H1 (cell line): ENCODE measurements around the gene BCL7B. TPM values are rescaled to one million over a fixed set of nuclear protein-coding genes. Genes with fewer than 3 reads are reported as not detected.

ENCODE experiments used
- CHD7 ChIP-seq: fragments of 300-600 bp; sonication (generic); IDR thresholded peaks from 2 replicates; pipeline ENCODE4 v1.7.1; 2012; ENCODE audit warnings: low read length, moderate library complexity, mild to moderate bottlenecking, inconsistent platforms; ENCODE audit not compliant: insufficient replicate concordance
- FOSL1 ChIP-seq: IDR thresholded peaks from 2 replicates; pipeline ENCODE4 v1.6.1; 2011; ENCODE audit warnings: mild to moderate bottlenecking, low read depth, low read length, moderate library complexity; ENCODE audit not compliant: insufficient read depth
- KDM4A ChIP-seq: IDR thresholded peaks from one replicate; pipeline ENCODE4 v1.7.1; 2012; ENCODE audit warnings: low read depth, mild to moderate bottlenecking, moderate library complexity, low read length, inconsistent platforms; ENCODE audit not compliant: severe bottlenecking
- MAFK ChIP-seq: IDR thresholded peaks from 2 replicates; pipeline ENCODE4 v1.6.1; 2012; ENCODE audit warnings: low read depth, mild to moderate bottlenecking, improper control_type of control experiment, low read length
- NANOG ChIP-seq: IDR thresholded peaks from 2 replicates; pipeline ENCODE4 v1.6.1; 2011; ENCODE audit warnings: low read length, low read depth, mild to moderate bottlenecking, inconsistent platforms; ENCODE audit not compliant: insufficient read depth, poor library complexity, severe bottlenecking
- POU5F1 ChIP-seq: IDR thresholded peaks from 2 replicates; pipeline ENCODE4 v1.6.1; 2011; ENCODE audit warnings: low read depth, mild to moderate bottlenecking, low read length, moderate library complexity
- polyA plus RNA-seq, 7 experiments: library from polyadenylated mRNA; depleted of rRNA in 3 of 7; stranded (reverse) in 5 of 7; unstranded in 2 of 7; fragments of >200 nt in 5 of 7; fragments of 200-250 nt in 2 of 7; gene quantifications; 1 replicate in 5 of 7; 2 replicates in 1 of 7; 4 replicates in 1 of 7; pipeline versions ENCODE4 v1.2.1 to v1.2.3, GENCODE V29; 2011 to 2013; ENCODE audit warnings: missing spikeins in 2 of 7, mixed read lengths in 2 of 7
- total RNA-seq: library from RNA; stranded (reverse); fragmentation: NEBNext Ultra II Directional; extraction: Animal tissue kit (Norgen Biotek cat#: 25700); gene quantifications from 2 replicates; pipeline ENCODE4 v1.2.1, GENCODE V29; 2021

BCL7B gene
- total and polyA plus RNA-seq, 2 of the 8 experiments (the other 6 are each of a cell fraction or from before 2014, with no cell fraction given) = 24.9 to 44.6 TPM

- TF ChIP-seq CHD7 = no peak
- no peak for TF ChIP-seq KDM4A
- no peak for TF ChIP-seq POU5F1
- TF ChIP-seq FOSL1 = no peak
- no peak for TF ChIP-seq NANOG
- TF ChIP-seq MAFK = no peak
Measured at GRCh38 chr7:73512018-73512780, 45.3 kb downstream of the BCL7B start (continued).
